Thyroid gland (tissue), 4 donors: ENCODE measurements around the gene SYT4. TPM values are rescaled to one million over a fixed set of nuclear protein-coding genes. Genes with fewer than 3 reads are reported as not detected.
"Not testable (repeated sequence)": the region's sequence is repeated elsewhere in the genome, so short reads cannot be mapped to it uniquely, and the experiment has no call there.

Experiments
- DNase-seq, 2 donors: peaks; one replicate each; pipeline ENCODE4 v3.0.0-alpha.2; 2019
- H3K27ac ChIP-seq, 3 donors: fragments of 200-600 bp; sonication (generic); 1 replicate in 2 of 3; 2 replicates in 1 of 3; pipeline ENCODE4 v1.5.1; 2016 to 2019; ENCODE audit warnings: mild to moderate bottlenecking in 1 of 3, moderate library complexity in 1 of 3
- H3K27me3 ChIP-seq: fragments of 200-600 bp; sonication (generic); one replicate; pipeline ENCODE4 v1.5.1; 2019
- H3K36me3 ChIP-seq, 2 donors: fragments of 200-600 bp; sonication (generic); one replicate each; pipeline ENCODE4 v1.5.1; 2016 to 2019
- H3K4me1 ChIP-seq, 2 donors: fragments of 200-600 bp; sonication (generic); one replicate each; pipeline ENCODE4 v1.5.1; 2017 to 2019
- H3K4me3 ChIP-seq, 3 donors: fragments of 200-600 bp; sonication (generic); replicated peaks in 1 of 3; 1 replicate in 2 of 3; 2 replicates in 1 of 3; pipeline ENCODE4 v1.5.1; 2016; ENCODE audit warnings: mild to moderate bottlenecking in 1 of 3
- H3K9me3 ChIP-seq: fragments of 200-600 bp; sonication (generic); one replicate; pipeline ENCODE4 v1.5.1; 2017
- POLR2A ChIP-seq, 2 donors: fragments of 450-650 bp; IDR thresholded peaks; one replicate each; pipeline ENCODE4 v1.6.1; 2017; ENCODE audit warnings: antibody characterized with exemption in 2 of 2, mild to moderate bottlenecking in 2 of 2, moderate library complexity in 1 of 2
- WGBS, 2 donors: methylation state at CpG; one replicate each; pipeline ENCODE4 v1.1.5; 2017; 5-methylcytosine and 5-hydroxymethylcytosine counted together
- intact Hi-C: fragments of 100-400 bp; cut with DNase I; formaldehyde crosslinking; loops from one replicate; pipeline ENCODE4 v1.15.1; 2023
- total RNA-seq, 4 donors: library from RNA; depleted of rRNA; stranded (reverse); fragments of >200 nt; gene quantifications; one replicate each; pipeline ENCODE4 v1.2.3, GENCODE V29; 2016
- TF ChIP-seq, protein P1 (sequence below), 6 experiments: fragments of 200-600 bp in 3 of 6; fragments of 450-650 bp in 3 of 6; sonication (generic) in 3 of 6; IDR thresholded peaks; one replicate each; pipeline ENCODE4 v1.5.1; 2016 to 2019; ENCODE audit warnings: antibody characterized with exemption in 6 of 6, mild to moderate bottlenecking in 2 of 6, inconsistent platforms in 1 of 6, moderate library complexity in 1 of 6

SYT4 gene
- total RNA-seq, 4 donors from 2014 or later: 0.38 to 3.0 TPM; not detected in 2

DNA sequence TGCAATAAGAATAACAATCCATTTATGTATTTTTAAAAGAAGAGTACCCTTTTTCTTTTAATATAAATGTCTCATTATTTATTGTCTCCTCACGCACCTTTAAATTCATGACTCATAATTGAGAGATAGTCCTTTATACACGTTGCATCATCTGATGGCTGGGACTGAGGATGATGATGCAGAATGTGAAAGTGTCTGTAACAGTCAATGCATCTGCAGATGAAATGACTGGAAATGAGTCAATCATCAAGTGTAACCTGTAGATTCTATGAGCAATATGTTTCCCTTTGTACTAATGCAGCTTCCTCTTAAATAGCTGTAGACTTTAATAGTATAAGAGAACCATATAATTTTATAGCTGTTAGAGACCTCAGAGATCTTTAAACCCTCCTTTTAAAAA is 26.1 kb upstream of the SYT4 start:
- Histone ChIP-seq H3K27me3 (no peaks in the 10 kb centered on the region), H3K36me3 (no peaks in the 10 kb centered on the region), H3K27ac (no peak overlapping the region), H3K4me1 (no peaks in the 10 kb centered on the region), H3K4me3 (no peak overlapping the region), H3K9me3 (no peaks in the 10 kb centered on the region)
- intact Hi-C loops: no loop called here
- no peak for TF ChIP-seq POLR2A (IDR thresholded peaks at IDR 0.05)
- TF ChIP-seq, protein P1, sequence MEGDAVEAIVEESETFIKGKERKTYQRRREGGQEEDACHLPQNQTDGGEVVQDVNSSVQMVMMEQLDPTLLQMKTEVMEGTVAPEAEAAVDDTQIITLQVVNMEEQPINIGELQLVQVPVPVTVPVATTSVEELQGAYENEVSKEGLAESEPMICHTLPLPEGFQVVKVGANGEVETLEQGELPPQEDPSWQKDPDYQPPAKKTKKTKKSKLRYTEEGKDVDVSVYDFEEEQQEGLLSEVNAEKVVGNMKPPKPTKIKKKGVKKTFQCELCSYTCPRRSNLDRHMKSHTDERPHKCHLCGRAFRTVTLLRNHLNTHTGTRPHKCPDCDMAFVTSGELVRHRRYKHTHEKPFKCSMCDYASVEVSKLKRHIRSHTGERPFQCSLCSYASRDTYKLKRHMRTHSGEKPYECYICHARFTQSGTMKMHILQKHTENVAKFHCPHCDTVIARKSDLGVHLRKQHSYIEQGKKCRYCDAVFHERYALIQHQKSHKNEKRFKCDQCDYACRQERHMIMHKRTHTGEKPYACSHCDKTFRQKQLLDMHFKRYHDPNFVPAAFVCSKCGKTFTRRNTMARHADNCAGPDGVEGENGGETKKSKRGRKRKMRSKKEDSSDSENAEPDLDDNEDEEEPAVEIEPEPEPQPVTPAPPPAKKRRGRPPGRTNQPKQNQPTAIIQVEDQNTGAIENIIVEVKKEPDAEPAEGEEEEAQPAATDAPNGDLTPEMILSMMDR (IDR thresholded peaks at IDR 0.05): no peak
- no peak for DNase-seq
- WGBS, 2 donors: 81 to 83% methylated on average over 2 of the region's 2 CpGs

DNA sequence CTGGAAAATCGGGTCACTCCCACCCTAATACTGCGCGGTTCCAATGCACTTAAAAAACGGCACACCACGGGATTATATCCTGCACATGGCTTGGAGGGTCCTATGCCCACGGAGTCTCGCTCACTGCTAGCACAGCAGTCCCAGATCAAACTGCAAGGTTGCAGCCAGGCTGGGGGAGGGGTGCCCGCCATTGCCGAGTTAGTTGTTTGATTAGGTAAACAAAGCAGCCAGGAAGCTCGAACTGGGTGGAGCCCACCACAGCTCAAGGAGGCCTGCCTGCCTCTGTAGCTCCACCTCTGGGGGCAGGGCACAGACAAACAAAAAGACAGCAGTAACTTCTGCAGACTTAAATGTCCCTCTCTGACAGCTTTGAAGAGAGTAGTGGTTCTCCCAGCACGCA is 8.9 kb upstream of the SYT4 start:
- H3K9me3 ChIP-seq, H3K27me3 ChIP-seq, H3K4me1 ChIP-seq, DNase-seq, intact Hi-C loops, H3K36me3 ChIP-seq, H3K4me3 ChIP-seq, H3K27ac ChIP-seq: not testable (repeated sequence)
- WGBS, 2 donors: 79 to 94% methylated on average over 10 to 11 of the region's 11 CpGs

DNA sequence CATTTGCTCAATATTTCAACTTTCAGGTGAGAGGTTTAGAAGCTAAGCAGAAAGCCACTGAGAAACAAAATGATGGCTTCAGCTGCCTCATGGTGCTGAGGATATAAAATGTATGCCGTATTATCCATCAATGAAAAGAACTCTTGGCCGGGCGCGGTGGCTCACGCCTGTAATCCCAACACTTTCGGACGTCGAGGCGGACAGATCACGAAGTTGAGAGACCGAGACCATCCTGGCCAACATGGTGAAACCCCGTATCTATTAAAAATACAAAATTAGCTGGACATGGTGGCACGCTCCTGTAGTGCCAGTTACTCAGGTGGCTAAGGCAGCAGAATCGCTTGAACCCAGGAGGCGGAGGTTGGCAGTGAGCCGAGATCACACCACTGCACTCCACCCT is 6.0 kb upstream of the SYT4 start:
- Histone ChIP-seq H3K9me3 (no peaks in the 10 kb centered on the region), H3K27ac (no peak overlapping the region), H3K4me3 (no peak overlapping the region), H3K36me3 (no peaks in the 10 kb centered on the region), H3K27me3 (no peaks in the 10 kb centered on the region), H3K4me1 (no peaks in the 10 kb centered on the region)
- intact Hi-C loops: no loop called here
- no peak for DNase-seq
- TF ChIP-seq, protein P1 (IDR thresholded peaks at IDR 0.05): no peak
- no peak for TF ChIP-seq POLR2A (IDR thresholded peaks at IDR 0.05)
- 94 to 95% methylated on average over 16 of the region's 16 CpGs for WGBS, 2 donors

DNA sequence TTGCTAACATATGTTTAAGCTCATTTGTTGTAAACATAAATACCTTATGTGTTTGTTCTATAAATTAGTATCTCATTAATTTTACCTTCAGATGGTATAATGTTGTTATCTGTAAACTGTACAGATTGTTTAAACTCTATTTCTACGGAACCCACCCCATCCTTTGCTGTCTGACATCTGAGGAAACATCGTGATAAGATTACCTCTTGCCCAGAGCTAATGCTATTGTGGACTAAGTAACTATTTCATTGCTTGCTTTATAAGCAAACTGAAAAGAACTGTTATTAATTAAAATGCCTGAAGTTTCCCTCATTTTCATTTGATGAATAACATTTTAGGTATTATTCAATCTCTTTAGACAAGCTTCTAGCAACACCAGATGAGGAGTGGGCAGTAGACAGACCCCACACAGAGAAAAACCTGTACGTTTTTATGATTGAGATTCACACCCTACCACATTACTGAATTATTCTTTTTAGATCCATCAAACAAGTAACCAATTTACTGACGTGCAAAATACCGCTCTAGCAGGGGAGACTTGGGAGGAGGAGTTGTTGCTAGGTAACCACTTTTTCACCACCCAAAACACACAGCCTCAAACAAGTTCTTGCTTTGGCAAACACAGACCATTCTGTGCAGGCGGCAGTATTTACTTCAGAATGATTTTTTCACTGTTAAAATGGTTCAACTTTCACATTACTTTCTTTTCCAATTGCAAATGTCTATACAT is 1.9 kb upstream of the SYT4 start:
- TF ChIP-seq, protein P1 (IDR thresholded peaks at IDR 0.05): no peak
- no peak for TF ChIP-seq POLR2A (IDR thresholded peaks at IDR 0.05)
- no peak overlapping the region for H3K4me3 ChIP-seq
- H3K27me3 ChIP-seq: no peaks in the 10 kb centered on the region
- intact Hi-C loops: no loop called here
- 7% methylated on average over 6 of the region's 6 CpGs for WGBS, 2 donors
- H3K9me3 ChIP-seq: no peaks in the 10 kb centered on the region
- H3K36me3 ChIP-seq: no peaks in the 10 kb centered on the region
- no peaks in the 10 kb centered on the region for H3K4me1 ChIP-seq
- no peak for DNase-seq
- H3K27ac ChIP-seq: no peak overlapping the region

DNA sequence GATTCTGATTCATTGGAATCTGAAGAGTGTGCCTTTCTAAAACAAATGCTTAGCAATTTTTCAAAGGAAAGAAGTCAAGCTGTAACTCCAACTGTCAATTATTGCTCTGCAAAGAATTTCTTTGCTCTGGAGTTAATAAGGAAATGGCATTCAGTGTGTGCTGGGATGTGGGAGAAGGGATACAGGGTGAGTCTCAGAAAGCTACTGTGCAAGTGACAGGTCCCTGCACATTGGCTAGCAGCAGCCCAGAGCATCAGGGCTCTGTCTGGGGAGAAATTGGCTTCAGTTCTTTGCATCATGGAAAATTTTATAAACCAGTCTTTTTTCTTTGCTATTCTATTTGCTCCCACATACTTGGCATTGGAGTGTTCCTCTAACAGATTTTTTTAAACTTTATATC is 1.1 kb upstream of the SYT4 start:
- no peak overlapping the region for H3K27ac ChIP-seq
- TF ChIP-seq POLR2A (IDR thresholded peaks at IDR 0.05): no peak
- TF ChIP-seq, protein P1 (IDR thresholded peaks at IDR 0.05): no peak
- H3K9me3 ChIP-seq: no peaks in the 10 kb centered on the region
- no peaks in the 10 kb centered on the region for H3K27me3 ChIP-seq
- intact Hi-C loops: no loop called here
- DNase-seq: no peak
- H3K36me3 ChIP-seq: no peaks in the 10 kb centered on the region
- H3K4me3 ChIP-seq: no peak overlapping the region
- H3K4me1 ChIP-seq: no peaks in the 10 kb centered on the region
